ENCODE results near the gene AFAP1.

GRCh38 chr4:7978907-7979651 lies 39.4 kb upstream of the AFAP1 start:
- TF ChIP-seq CTCF (IDR thresholded peaks at IDR 0.05): no peak
- no peak for TF ChIP-seq EZH2 (IDR thresholded peaks at IDR 0.05)

Data from neural progenitor cell (in vitro differentiated cells).